COLO668 (cell line): ENCODE measurements around the gene TOB2.
"Not testable (repeated sequence)": the region's sequence is repeated elsewhere in the genome, so short reads cannot be mapped to it uniquely, and the experiment has no call there.

Experiments used
- DNase-seq: peaks from one replicate; lab custom pipeline; 2025; ENCODE audit not compliant: unreplicated experiment; lab: John Stamatoyannopoulos, UW

Gene TOB2

DNA sequence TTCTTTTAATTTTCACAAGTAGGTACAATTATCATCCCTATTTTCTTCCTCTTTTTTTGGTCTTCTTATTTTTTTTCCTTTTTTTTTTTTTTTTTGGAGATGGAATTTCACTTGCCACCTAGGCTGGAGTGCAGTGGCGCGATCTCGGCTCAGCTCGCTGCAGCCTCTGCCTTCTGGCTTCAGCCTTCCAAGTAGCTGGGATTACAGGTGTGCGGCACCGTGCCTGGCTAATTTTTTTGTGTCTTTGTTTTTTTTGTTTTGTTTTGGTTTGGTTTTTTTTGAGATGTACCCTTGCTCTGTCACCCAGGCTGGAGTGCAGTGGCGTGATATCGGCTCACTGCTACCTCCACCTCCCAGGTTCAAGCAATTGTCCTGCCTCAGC, 16.7 kb downstream of the TOB2 start:
- DNase-seq: no peak

DNA sequence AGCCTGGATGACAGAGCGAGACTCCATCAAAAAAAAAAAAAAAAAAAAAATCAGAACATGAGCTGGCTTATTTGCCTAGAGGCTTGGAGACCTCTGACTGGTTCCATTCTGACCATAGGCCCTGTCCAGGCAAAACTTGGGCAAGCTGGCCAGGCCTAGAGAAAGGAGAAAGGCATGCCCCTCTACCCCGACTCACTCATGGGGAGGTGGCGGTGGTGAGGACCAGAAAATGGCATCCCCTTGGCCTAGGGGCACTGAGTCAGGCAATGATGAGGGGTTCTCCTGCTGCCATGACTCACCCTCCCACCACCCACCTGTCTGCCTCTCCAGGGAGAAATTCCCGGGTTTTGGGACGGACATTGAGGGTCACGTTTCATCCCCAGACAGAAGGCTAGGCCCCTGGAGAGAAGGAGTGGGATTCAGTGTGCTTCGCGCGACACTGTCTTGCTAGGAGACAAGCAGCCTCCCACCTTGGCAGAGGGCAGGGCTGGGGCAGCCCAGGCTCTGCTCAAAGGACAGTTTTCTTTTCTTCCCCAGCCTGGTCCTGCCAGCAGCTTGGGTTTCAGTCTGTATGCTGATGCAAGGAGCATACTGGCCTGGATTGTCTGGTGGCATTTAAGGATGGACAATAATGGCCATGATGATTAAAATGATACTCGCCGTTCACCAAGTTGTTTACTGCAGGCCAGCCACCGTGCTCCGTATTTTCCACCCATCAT, 17.2 kb downstream of the TOB2 start:
- no peak for DNase-seq

DNA sequence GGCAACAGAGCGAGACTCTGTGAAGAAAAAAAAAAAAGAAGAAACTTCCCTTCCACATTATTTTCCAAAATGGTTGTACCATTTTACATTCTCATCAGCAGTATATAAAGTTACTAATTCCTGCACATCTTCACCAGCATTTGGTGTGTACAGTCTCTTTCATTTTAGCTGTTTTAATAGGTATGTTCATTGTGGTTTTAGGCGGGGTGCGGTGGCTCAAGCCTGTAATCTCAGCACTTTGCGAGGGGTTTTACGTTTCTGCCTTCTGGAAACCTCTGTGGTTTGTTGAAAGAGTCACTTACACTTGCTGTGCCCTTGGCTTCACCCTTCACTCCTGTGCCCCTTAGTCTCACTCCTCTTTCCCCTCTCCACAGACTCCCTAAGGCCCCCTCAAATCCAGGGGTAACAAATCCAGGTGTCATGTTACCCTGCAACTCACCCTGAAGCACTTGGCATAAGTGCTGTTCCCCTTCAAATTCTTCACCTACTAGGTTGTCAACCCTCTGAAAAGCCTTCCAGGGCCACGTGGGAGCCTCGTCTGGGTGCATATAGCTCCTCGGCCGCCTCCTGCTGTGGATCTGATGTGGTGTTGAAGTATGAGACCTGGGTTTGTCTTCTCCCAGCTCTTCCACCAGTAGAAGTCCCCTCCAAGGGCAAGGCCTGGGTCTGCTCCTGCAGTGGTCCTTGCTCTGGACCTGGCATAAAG, 20.8 kb downstream of the TOB2 start:
- DNase-seq: no peak

DNA sequence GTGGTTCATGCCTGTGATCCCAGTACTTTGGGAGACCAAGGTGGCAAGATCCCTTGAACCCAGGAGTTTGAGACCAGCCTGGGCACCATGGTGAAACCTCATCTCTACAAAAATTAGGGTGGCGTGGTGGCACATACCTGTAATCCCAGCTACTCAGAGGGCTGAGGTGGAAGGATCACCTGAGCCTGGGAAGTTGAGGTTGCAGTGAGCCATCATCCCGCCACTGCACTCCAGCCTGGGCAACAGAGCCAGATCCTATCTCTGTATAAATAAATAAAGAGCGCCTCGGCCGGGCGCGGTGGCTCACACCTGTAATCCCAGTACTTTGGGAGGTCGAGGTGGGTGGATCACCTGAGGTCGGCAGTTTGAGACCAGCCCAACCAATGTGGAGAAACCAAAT, 27.9 kb downstream of the TOB2 start:
- DNase-seq: no peak

DNA sequence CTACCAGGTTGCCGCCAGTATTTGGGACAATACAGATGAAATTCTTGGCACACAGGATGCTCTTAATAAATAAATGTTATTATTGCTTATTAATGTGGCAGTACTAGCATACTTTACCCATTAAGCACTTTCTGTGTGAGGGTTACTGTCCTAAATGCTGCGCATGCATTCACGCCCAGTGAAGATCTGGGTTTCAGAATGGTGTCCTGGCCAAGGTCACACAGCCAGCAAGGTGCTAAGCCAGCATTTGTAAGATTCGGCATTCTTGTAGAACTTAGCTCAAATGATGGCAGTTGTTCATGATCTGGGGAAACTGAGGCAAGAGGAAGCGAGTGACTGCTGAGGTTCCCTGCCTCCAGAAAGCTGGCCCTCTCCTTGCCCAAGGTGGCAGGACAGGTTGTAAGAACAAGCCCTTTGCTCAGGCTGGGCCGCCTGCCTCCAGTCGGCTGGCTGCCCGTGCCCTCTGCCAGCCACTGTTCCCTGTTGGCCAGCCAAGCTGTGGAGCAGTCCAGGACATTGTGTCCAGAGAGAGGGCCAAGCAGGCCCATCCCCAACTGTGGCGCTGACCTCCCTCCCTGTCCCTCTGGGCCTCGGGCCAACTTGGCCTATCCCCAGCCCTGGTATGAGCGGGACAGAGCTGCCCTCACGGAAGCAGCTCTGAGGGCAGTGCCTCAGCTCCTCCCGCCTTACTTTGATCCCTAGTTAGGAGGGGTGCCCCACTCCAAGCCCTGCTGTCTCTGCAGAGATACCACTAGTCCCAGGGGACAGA, 28.8 kb downstream of the TOB2 start:
- no peak for DNase-seq

DNA sequence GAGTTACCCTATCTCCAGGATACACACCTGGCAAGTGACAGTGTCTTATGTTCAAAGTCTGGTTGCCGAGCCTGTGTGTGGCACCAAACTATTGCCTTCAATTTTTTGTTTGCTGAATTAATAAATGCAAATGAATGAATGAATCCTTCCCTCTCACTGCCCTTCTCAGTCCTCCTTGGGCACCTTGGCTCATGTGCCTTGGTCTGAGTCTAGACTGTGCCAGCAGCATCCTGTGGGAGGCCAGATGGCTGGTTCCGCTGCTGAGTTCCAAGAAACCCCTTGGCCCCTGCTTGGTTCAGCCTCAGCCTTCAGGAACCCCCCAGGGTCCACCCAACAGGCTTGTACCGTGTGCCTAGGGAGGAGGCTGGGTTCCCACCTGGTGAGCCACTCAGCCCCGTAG, 31.0 kb downstream of the TOB2 start:
- DNase-seq: no peak

DNA sequence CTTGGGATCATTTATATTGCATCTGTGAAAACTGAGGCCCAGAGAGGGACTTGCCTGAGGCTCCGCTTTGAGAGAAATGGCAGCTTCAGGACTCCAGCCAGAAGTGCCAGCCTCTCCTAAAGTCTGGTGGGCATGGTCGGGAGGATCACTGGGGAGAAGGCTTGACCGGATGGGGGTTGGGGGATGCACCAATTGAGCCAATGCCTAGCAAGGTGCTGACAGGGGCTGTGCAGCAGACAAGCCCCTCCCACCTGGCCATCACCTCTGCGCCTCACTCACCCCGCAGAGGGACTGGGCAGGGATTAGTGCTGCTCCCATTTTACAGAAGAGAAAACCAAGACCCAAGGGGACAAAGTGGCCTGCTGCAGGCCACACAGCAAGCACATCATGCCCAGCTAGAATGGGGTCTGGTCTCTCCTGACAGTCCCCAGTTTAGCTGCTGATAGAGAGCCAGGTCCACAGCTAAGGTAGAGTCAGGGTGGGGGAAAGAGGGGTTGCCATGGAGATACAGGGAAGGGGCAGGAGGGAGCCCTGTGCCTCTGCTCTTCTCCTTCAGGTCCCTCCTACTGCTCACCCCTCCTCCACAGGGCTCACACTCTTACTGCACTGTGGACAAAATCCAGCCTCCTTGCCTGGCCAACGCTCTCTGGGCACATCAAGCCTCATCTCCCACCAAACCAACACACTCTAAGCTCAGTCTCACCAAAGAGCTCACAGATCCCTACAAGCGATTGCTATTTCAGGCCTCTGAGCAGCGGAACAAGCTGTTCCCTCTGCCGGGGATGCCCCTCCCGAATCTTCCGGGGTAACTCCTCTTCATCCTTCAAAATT, 35.4 kb downstream of the TOB2 start:
- DNase-seq: no peak

DNA sequence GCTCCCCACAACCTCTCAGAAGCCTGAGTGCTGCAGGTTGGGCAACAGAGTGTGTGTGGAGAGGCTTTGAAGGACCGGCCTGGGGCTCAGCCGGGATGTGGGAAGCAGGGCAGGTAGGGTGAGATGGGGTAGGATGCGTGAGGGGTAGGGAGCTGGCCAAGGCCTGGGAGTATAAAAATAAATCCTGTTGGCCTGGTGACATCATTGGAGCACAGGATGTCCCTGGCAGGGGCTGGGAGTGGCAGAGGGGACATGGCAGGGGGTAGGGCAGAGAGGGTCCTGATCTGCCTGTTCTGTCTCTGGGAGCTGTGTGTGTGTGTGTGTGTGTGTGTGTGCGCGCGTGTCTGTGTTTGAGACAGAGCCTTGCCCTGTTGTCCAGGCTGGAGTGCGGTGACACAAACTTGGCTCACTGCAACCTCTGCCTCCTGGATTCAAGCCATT, 36.3 kb downstream of the TOB2 start:
- DNase-seq: no peak

DNA sequence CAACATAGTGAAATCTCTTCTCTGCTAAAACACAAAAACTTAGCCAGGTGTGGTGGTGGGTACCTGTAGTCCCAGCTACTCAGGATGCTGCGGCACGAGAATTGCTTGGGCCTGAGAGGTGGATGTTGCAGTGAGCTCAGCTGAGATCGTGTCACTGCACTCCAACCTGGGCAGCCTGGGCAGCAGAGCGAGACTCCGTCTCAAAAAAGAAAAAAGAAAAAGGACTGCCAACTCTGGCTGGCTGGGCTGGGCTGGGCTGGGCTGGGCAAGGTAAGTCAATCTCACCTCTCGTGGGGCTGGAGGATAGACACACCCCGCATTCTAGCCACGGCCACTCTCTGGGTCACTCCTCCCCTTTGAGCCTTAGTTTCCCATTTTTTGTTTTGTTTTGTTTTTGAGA, 37.9 kb downstream of the TOB2 start:
- DNase-seq: no peak

DNA sequence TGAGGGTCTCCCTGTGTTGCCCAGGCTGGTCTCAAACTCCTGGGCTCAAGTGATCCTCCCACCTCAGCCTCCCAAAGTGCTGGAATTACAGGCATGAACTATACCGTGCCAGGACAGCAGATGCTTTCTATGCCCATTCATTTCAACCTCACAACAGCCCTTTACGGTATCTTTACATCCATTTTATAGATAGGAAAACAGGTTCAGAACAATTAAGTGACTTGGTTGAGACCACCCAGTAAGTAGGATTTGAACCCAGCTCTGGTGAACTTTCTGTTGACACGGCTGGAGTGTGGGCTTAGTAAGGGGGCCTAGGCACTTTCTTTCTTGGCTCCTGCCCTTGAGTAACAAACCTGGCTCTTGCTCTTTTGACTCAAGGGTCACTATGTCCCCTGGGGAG, 39.2 kb downstream of the TOB2 start:
- DNase-seq: no peak

DNA sequence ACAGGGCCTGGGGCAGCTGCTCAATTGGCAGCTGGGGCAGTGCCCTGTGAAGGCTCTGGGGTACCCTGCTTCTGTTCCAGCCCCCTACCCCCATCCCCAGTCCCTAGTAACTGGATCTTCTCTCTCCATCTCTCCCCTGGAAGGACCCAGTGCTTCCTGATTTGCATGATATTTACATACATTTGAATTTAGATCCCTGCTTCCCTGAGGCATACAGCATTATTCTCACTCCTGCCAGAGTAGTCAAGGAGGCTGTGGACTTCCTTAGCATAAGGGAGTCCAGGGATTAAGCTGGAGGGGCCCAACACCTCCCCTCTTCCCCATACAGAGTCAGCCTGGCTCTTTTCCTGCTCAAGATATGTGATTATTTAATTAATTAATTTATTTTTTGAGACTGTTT, 40.2 kb downstream of the TOB2 start:
- DNase-seq: no peak

DNA sequence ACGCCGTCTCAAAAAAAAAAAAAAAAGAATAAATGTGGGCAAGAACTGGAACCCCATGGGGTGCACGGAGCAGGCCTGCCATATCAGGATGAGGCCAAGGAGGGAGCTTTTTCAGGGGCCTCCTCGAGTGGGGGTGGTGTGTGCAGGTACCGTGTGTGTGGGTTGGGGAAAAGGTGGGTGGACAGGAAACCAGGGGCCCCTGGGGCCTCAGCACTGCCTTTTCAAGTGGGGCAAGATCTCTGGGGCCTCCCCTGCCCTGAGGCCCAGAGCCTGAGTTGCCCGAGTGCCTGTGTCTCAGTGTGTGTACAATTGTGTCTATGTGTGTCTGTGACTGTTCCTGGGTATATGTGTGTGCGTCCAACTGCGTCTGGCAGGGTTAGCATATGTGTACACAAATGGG, 41.0 kb downstream of the TOB2 start:
- DNase-seq: no peak

DNA sequence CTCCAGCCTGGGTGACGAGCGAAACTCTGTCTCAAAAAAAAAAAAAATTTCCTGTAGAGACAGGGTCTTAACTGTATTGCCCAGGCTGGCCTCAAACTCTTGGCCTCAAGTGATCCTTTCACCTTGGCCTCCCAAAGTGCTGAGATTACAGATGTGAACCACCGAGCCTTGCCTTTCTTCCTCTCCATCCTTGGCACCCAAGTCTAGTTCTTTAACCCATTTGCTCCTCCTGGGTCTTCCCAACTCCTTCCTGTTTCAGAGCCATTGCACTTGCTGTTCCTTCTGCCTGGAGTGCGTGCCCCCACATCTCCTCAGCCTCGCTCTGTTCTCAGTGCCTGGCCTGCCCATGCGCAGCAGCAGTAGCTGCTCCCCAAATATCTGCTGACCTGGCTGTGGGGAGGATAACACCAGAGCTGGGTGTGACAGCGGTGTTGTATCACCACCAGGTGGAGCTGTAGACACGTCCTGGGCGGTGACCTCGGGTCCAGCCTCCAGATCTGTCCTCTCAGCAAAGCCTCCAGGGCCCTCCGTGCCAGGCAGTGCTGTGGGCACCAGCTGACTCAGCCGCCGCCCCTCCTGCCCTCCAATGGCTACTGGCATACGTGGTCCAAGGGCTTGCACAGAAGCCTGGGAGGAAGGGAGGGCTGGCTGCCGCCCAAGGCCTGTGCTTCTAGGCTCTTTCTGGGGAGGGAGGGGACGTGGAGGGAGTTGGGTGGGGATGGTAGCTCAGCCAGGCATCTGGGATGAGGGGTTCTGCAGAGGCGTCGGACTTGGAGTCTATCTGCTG, 42.9 kb downstream of the TOB2 start:
- peak; percentile 77 for DNase-seq

DNA sequence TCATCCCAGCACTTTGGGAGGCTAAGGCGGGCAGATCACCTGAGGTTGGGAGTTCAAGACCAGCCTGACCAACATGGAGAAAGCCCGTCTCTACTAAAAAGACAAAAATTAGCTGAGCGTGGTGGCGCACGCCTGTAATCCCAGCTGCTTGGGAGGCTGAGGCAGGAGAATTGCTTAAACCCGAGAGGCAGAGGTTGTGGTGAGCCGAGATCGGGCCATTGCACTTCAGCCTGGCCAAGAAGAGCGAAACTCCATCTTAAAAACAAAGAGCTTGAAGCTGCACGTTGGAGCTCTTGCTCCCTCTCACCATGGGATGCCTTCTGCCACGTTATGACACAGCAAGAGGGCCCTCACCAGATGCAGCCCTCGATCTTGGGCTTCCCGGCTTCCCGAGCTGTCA, 43.8 kb downstream of the TOB2 start:
- not testable (repeated sequence) for DNase-seq

DNA sequence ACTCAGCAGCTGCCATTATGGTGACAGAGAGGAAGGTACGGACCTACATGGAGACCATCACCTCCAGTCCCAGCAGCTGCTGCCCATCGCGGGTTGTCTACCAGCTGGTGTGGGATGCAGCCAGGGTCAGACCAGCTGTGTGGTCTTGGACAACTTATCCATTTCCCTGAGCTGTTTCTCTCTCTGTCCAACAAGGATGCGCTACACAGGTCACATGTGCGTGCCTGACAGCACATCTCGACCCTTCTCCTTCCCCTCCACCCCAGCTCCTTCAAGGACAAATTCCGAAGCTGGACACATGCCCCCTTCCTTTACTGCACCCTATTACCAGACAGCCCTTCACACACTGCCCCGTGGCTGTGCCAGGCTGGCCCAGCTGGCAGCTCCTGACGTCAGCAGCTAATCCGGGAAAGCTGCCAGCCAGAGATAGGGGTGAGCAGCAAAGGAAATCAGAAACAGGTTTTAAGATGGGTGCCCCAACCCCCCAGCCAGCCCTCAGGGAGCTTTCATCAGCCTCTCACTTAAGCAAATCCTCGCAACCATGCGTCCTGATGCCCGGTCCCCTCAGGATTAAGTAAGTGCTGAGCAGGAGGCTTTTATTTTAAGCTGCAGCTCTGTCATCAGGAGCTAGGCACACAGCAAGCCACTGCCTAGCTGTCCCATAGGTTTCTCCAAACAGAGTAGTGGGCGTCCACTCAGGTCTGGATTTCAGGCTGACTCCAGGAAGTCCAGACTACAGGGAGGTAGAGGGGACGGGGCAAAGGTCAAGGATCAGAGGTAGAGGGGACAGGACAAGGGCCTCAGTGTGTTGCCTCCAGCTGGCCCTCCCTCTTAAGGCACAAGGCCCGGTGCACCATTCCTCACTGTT, 44.6 kb downstream of the TOB2 start:
- DNase-seq: peak; percentile 69

DNA sequence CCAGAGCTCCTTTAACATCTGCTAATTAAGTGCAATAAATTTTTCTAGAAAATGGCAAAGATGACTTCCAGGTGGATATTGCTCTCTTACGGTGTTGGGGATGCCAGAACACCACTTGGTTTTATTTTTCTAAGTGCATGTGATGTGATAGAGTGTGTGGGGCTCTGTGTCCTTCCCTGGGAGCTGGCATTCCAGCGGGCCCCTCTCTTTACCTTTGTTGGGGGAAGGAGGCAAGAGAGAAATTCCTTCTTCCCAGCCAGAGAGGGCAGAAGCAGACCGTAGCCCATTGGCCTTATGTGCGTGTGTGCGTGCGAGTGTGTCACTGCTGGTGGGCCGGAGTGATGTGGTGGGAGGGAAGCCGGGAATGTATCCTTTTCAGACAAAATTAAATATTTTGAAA, 47.7 kb downstream of the TOB2 start:
- no peak for DNase-seq

DNA sequence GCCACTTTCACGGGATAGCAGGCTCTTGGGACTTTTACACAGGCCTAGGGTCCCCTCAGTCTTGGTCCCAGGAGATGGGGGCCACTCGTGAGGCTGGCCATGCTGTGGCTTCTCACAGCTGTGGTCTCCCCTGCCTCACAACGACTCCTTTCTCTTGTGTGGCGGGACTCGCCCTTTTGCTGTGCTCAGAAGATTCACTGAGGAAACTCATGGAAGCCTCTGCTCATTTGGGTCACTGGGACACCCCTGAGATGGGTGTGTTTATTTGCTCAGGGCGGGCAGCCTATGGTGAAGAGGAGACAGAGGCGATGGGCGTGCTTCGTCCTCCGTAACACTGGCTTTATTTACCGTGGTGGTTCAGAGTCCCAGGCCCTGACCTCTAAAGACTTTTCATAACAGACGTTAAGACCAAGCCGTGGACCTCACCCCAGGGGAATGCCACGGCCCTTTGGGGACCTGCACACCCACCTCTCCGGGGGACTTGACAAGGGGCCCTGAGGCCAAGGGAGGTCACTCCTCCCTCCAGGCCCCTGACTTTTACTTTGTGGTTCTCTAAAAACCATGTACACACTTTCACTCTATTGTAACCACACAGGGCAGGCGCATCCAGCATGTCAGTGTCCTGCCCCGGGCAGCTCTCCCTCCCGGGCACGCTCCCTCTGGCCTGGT, 49.3 kb downstream of the TOB2 start:
- DNase-seq: no peak

DNA sequence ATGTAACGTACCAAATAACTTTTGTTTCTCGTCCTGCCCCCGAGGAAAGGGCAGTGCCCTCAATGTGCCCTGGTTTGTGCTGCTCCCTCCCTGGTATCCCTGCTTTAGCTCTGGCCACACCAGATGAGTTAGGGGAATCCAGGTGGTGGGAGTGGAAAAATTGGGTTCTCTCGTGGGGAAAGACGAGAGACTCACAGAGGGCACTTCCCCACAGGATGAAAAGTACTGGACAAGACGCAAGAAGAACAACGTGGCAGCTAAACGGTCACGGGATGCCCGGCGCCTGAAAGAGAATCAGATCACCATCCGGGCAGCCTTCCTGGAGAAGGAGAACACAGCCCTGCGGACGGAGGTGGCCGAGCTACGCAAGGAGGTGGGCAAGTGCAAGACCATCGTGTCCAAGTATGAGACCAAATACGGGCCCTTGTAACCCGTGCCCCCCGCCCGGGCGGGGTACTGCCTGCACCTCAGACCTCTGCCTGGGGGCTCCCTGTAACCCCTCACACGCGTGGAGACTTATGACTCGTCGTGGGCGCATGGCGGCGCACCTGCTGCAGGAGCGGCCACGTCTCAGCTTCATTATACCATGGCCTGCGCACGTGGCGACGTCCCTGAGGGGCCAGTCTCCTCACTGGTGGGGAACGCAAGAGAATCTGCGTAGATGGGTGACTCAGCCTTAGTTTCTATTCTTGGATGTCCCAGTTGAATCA, 50.9 kb downstream of the TOB2 start:
- no peak for DNase-seq
